PC-9 (cell line): ENCODE results near the gene PI4KA.

Experiments used
- CTCF ChIP-seq: fragments of 200-600 bp; sonication (generic); conservative IDR thresholded peaks from 2 replicates; pipeline ENCODE4 v1.6.1; 2017; ENCODE audit warnings: mixed run types, antibody characterized with exemption, mild to moderate bottlenecking, moderate library complexity
- EZH2 ChIP-seq: fragments of 200-600 bp; sonication (generic); IDR thresholded peaks from 2 replicates; pipeline ENCODE4 v1.8.0; 2017; ENCODE audit warnings: antibody characterized with exemption, low read depth

DNA sequence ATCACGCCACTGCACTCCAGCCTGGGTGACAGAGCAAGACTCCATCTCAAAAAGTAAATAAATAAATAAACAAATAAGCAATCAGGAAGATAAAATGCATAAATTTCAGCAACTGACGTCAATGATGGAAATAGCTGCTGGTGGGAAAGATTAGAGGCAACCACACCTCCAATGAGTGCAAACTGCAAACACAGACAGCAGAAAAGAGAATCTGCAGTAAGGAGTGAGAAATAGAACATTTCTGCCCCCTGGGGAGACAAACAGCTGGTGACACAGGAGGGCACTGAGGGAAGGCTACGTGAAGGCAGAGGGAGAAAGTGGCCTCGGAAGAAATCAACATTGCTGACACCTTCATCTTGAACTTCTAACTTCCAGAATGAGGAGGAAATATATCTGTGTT is 6.5 kb downstream of the PI4KA start:
- no peak for TF ChIP-seq EZH2
- TF ChIP-seq CTCF, result no peak
